Hematopoietic multipotent progenitor cell treated with erythropoietin and hydrocortisone succinate and interleukin-3 and kit ligand, for 15 days (in vitro differentiated cells): ENCODE data around the gene RHPN2.
"Not testable (repeated sequence)": the region's sequence is repeated elsewhere in the genome, so short reads cannot be mapped to it uniquely, and the experiment has no call there.

ENCODE experiments used
- DNase-seq: peaks from one replicate; pipeline ENCODE4 v3.0.0-alpha.2; 2015; ENCODE audit warnings: low spot score

RHPN2 gene

DNA sequence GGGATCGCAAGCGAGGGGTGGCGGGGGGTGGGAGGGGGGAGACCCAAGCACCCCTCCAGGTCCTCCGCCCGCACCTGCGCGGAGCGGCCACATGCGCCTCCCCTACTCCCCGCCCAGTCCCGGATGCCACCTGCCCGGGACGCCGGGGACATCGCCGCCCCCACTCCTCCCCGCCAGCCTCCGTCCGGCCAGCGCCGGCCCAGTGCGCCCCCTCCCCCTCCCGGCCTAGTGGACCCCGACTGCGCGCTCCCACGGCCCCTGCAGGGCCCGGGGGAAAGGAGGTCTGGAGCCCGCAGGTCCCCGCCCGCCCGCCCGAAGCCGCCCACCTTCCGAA lies 263 bp downstream of the RHPN2 start:
- DNase-seq = no peak

DNA sequence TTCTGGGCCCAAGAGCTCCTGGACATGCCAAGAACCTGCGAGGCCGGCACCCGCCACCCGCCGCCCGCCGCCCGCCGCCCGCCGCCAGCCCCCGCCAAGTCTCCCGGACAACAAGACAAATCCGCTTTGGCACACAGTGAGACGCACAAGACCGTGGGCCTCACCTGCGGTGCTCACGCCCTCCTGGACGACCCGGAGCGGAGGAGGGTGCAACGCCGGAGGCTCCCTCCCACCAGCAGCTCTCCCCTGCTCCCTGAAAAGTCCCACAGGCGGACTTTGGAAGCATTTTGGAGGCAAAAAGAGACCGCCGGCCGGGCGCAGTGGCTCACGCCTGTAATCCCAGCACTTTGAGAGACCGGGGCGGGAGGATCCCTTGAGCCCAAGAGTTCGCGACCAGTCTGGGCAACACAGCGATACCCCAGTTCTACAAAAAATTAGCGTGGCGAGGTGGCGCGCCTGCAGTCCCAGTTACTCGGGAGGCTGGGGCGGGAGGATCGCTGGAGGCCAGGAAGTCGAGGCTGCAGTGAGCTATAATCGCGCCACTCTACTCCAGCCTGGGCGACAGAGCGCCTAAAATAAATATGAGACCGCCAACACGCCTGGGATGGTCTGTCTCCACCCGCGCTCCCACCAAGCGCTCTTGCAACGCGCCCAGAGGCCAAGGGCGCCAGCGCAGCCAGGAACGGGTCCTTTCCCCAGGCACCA lies 783 bp downstream of the RHPN2 start:
- DNase-seq = no peak

DNA sequence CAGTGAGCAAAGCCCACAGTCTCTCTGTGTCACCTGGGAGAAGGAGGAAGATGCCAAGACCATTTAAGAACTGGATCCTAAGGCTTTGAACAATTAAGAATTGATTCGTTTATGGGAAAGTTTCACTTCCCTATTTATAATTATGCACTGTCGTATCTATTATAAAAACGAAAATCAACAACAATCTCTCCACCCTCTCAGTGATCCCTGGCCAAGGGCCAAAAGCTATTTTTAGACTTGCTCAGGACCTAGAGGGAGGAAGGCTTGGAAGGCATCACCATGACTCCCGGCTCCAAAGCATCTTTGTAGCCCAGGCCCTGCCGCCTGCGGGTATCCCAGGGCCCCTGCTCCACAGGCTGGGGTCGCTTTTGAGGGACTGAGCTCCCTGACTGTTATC lies 1.3 kb downstream of the RHPN2 start:
- no peak for DNase-seq

DNA sequence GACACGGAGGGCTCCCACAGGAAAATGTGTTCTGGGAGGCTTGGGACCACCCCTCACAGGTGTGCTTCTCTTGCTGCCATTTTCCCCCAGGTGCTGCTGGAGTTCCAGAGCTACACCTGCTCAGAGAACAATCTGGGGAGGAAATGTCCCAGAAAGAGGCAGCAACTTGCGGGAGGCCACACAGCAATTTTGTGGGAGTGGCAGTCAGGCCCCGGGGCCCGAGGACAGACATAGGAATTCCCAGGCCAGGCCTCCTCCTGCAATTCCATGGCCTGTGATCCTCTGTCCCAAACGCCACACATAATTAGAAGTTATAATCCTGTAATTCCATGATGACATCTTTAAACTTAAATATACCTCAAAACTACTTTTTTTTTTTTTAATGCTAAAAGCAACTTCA lies 1.8 kb downstream of the RHPN2 start:
- no peak for DNase-seq

- DNase-seq = no peak
These were observed 4.1 kb downstream of the RHPN2 start for GRCh38 chr19:33060586-33060985.

GRCh38 chr19:33055718-33056117 lies 9.0 kb downstream of the RHPN2 start:
- no peak for DNase-seq

DNA sequence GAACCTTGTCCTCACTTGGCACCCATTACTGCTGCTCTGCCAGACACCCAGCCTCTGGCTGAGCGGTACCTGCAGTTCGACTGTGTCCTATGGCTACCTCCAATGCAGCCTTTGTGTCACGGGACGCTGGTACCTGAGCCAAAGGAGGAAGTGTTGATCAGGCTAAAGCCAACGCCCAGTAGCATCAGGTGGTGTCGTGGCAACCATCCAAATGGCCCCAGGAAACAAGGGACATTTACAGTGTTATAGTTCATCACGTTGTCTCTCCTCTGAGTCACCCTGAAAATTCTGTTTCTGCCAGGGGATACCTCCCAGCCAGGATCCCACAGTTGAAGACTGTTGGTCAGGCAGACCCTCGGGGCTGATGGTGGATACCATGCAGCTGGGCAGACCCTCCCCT lies 10.1 kb downstream of the RHPN2 start:
- DNase-seq = no peak

DNA sequence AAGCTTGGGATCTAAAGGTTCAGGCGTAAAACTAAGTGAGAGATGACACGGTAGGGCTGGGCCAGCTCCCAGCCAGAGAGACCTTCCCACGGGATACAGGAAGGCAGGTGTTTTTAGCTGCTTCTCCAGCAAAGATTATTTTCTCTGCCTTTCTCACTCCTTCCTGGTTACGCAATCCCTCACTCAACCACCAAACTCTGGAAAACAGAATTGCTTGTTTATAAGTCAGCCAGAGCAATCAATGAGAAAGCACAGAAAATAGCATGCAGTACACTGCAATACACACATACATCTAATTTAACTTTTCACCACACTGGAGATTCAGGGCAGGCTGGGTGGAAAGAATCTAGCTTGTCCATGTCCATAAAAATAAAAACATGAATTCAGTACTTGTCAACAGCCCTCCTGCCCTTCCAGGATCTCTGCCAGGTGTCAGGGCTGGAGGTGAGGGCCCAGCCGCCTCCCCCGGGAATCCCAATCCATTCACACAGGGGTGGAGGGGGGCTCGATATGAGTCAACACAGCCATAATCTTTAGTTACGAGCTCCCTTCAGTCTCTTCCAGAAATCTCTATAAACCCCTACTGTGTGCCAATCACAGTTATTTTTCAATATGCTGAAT lies 12.2 kb downstream of the RHPN2 start:
- DNase-seq = no peak

DNA sequence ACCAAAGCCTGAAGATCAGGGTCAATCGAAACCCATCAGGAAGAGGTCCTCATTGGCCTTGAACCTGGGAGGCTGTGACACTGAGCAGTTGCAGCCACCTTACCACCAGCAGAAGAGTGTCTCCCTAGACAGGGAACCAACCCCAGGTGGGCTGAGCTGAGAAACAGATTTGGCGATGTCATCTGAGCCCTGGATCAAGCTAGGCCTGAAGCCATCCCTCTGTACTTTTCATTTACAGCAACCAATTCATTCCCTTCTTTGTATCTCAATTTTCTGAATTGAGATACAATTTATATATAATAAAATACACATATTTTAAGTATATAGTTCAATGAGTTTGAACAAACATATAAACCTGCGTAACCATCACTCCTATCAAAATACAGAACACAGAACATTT lies 14.6 kb downstream of the RHPN2 start:
- no peak for DNase-seq

DNA sequence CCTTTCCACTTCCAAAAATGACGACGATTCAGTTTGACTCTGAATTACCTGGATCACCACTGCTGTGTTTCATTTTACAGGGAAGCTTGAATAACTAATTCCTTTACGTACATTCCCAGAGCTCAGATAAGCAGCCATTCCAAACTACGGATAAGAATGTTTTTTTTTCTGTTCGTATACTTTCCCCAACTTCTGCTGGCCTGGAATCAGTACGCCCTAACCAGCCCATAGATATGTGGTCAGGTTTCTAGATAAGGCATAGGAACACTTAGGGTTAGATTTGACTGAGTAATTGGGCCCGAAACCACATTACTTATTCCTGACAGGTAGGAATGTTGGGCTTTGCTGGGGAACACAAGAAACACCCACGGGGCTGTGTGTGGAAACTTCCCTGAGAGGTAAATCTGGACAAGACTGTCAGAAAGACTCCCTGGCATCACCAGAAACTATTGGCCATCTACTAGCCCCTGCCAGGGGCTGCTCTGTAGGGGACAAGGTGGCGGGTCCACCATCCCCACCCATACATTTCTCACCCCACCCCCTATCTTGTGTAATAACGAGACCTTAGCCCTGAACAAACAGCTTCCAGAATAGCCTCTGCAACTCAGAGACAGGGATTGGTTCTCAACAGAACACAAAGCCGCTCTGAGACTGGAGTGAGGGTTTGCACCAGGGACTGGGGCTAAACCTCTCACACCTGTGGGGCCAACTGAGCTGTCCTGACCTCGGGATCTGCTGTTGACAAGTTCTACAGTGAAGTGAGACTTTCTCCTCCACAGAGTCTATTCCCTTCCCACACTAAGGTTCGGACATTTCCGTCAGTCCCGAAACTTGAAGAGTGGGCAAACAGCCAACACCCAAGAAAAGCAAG lies 15.6 kb downstream of the RHPN2 start:
- DNase-seq = no peak

DNA sequence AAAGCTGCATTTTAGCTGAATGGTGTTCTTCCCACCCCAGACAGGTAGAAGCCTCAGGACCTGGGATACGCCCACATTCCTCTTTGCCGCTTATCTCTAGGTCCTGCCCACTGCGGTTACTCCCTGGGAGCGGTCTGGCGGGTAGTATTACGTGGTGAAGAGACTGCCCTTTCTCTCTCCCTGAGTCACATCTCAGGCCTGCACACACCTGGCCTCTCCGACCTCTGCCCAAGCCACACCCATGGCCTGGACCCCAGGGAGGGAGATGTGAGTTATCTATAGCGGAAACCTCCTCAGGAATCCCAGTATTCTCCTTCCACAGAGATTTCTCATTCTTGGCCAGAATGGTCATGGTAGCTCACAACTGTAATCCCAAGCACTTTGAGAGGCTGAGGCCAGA lies 17.3 kb downstream of the RHPN2 start:
- no peak for DNase-seq

- not testable (repeated sequence) for DNase-seq
These were observed 22.9 kb downstream of the RHPN2 start for GRCh38 chr19:33041828-33042160.

- no peak for DNase-seq
These were observed 23.5 kb downstream of the RHPN2 start for GRCh38 chr19:33040994-33041827.

- DNase-seq = no peak
These were observed 24.9 kb downstream of the RHPN2 start for GRCh38 chr19:33039815-33040214.

GRCh38 chr19:33039108-33039599 lies 25.5 kb downstream of the RHPN2 start:
- no peak for DNase-seq

DNA sequence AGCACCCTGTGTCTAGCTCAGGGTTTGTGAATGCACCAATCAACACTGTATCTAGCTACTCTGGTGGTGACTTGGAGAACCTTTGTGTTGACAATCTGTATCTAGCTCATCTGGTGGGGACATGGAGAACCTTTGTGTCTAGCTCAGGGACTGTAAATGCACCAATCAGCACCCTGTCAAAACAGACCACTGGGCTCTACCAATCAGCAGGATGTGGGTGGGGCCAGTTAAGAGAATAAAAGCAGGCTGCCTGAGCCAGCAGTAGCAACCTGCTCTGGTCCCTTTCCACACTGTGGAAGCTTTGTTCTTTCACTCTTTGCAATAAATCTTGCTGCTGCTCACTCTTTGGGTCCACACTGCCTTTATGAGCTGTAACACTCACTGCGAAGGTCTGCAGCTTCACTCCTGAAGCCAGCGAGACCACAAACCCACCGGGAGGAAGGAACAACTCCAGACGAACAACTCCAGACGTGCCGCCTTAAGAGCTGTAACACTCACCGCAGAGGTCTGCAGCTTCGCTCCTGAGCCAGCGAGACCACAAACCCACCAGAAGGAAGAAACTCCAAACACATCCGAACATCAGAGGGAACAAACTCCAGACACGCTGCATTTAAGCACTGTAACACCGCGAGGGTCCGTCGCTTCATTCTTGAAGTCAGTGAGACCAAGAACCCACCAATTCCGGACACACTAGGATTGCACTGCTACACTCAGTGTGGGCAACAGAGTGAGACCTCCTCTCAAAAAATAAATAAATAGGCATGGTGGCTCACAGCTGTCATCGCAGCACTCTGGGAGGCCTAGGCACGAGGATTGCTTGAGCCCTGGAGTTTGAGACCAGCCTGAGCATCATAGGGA lies 27.3 kb downstream of the RHPN2 start:
- not testable (repeated sequence) for DNase-seq

GRCh38 chr19:33036370-33037167 lies 28.1 kb downstream of the RHPN2 start:
- DNase-seq = not testable (repeated sequence)

- no peak for DNase-seq
These were observed 29.2 kb downstream of the RHPN2 start for GRCh38 chr19:33035461-33035860.

DNA sequence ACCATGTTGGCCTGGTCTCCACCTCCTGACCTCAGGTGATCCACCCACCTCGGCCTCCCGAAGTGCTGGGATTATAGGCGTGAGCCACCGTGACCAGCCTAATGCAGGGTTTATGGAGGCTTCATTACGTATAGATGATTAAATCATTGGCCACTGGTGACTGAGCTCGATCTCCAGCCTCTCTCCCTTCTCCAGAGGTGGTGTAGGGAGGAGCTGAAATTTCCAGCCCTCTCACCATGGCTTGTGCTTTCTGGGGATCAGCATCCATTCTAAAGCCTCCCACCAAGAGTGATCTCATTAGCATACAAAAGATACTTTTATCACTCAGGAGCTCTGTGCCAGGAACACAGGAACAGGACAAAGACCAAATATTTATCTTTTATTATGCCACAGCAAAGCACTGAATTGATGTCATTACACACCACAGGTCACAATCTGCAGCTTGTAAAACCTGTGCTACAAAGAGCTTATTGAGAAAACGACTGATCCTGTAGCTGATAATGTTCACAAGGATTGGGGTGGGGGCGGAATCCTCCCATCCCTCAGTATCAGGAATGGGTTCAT lies 32.4 kb downstream of the RHPN2 start:
- DNase-seq = no peak

DNA sequence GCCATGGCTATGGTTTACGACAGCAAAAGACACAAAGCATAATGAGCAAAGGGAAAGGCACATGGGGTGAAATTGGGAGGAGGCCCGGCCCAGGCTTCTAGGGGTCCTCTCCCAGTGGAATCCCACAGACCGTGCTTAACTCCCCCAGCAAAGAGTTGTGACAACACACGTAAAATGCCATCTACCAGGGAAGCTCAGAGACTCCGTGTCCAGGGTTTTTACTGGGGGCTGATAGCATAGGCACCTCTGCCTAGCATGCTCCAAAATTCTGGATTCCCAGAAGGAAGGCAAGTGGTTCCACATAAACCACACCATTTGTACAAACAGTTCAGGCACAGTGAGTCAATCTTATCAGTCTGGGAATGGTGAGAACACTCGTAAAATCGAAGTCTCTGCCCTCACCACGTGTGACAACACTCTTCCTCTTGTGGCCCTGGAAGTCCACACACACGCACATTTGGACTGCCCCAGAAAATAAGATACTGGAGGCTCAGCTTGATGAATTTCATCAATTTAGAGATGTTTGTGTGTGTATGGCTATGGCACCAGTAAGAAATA lies 34.9 kb downstream of the RHPN2 start:
- DNase-seq = no peak
